WTC11 (cell line): ENCODE data around the gene NCBP1.

Source experiments
- GABPB1 ChIP-seq: sonication (generic); formaldehyde crosslinking; IDR thresholded peaks from 2 replicates; pipeline ENCODE4 v1.8.1; 2023; ENCODE audit warnings: mild to moderate bottlenecking, missing genetic modification reagents
- SMAD3 ChIP-seq: sonication (generic); formaldehyde crosslinking; IDR thresholded peaks from 2 replicates; pipeline ENCODE4 v1.8.0; 2022; ENCODE audit warnings: missing genetic modification reagents, mild to moderate bottlenecking, borderline replicate concordance
- TEAD4 ChIP-seq: sonication (generic); formaldehyde crosslinking; IDR thresholded peaks from 2 replicates; pipeline ENCODE4 v1.8.0; 2022; ENCODE audit warnings: mild to moderate bottlenecking, missing genetic modification reagents
- ZNF263 ChIP-seq: sonication (generic); formaldehyde crosslinking; IDR thresholded peaks from 2 replicates; pipeline ENCODE4 v1.8.1; 2022; ENCODE audit warnings: low read depth, mild to moderate bottlenecking, moderate library complexity, missing genetic modification reagents
- TF ChIP-seq, protein P1 (sequence below): sonication (generic); formaldehyde crosslinking; IDR thresholded peaks from 2 replicates; pipeline ENCODE4 v1.8.1; 2022; ENCODE audit warnings: missing genetic modification reagents, borderline replicate concordance

DNA sequence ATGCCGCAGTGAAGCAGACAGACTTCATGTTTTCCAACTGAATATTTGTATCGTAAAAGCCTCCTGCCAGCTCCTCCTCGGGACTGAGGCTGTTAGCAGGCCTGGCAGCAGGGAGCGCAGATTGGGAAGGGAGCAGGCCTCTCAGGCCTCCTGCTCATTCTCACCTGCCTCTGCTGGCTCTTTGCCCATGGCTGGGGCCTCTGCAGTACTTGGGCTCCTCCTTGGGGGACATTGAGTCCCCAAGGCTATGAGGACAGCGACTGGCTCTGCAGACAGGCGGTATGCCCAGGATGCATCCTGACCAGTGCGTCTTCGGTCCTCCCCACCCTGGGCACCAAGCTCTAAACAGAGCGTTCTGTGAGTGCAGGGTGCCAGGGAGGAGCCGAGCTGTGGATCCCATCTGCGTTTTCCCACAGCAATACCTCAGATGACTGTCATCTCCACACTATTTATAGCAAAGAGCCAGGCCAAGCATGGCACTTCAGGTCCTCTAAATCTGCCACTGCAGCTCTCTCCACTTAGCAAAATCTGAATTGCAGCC, 39.2 kb upstream of the NCBP1 start:
- TF ChIP-seq GABPB1 (CRISPR knock-in tag) (no peak), ZNF263 (CRISPR knock-in tag) (no peak), TEAD4 (CRISPR knock-in tag) (no peak), SMAD3 (CRISPR knock-in tag) (no peak)
- TF ChIP-seq, protein P1, sequence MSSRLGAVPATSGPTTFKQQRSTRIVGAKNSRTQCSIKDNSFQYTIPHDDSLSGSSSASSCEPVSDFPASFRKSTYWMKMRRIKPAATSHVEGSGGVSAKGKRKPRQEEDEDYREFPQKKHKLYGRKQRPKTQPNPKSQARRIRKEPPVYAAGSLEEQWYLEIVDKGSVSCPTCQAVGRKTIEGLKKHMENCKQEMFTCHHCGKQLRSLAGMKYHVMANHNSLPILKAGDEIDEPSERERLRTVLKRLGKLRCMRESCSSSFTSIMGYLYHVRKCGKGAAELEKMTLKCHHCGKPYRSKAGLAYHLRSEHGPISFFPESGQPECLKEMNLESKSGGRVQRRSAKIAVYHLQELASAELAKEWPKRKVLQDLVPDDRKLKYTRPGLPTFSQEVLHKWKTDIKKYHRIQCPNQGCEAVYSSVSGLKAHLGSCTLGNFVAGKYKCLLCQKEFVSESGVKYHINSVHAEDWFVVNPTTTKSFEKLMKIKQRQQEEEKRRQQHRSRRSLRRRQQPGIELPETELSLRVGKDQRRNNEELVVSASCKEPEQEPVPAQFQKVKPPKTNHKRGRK (CRISPR knock-in tag), result no peak
